SK-N-SH (cell line): ENCODE data around the gene OR2A5.

ENCODE experiments used
- CHD2 ChIP-seq: fragments of 150-350 bp; IDR thresholded peaks from 2 replicates; pipeline ENCODE4 v1.6.1; 2018; ENCODE audit warnings: low read length; ENCODE audit not compliant: partially characterized antibody
- CTCF ChIP-seq: fragments of 200-600 bp; sonication (generic); IDR thresholded peaks from 2 replicates; pipeline ENCODE4 v1.6.1; 2017; ENCODE audit warnings: antibody characterized with exemption, mild to moderate bottlenecking, moderate library complexity
- GATA2 ChIP-seq: sonication (generic); formaldehyde crosslinking; IDR thresholded peaks from 2 replicates; pipeline ENCODE4 v1.5.0; 2020; ENCODE audit warnings: mild to moderate bottlenecking, missing genetic modification reagents
- JUND ChIP-seq: IDR thresholded peaks from 2 replicates; pipeline ENCODE4 v1.4.0; 2012
- MXI1 ChIP-seq: IDR thresholded peaks from 2 replicates; pipeline ENCODE4 v1.6.1; 2012; ENCODE audit warnings: mild to moderate bottlenecking, low read depth, low read length, improper control_type of control experiment
- SIN3A ChIP-seq: IDR thresholded peaks from 2 replicates; pipeline ENCODE4 v1.6.1; 2012; ENCODE audit warnings: low read depth, mild to moderate bottlenecking, low read length, moderate library complexity, borderline replicate concordance

- TF ChIP-seq GATA2 (CRISPR knock-in tag), result no peak
- TF ChIP-seq CTCF, result no peak
- no peak for TF ChIP-seq CHD2
- no peak for TF ChIP-seq SIN3A
- TF ChIP-seq MXI1, result no peak
- TF ChIP-seq JUND, result no peak
Measured at GRCh38 chr7:144032516-144032915, 16.2 kb upstream of the OR2A5 start.
